ENCODE data around the gene CNOT2. TPM values are rescaled to one million over a fixed set of nuclear protein-coding genes. Genes with fewer than 3 reads are reported as not detected.
"Not testable (repeated sequence)": the region's sequence is repeated elsewhere in the genome, so short reads cannot be mapped to it uniquely, and the experiment has no call there.

CNOT2 gene
- total RNA-seq, 2 experiments from 2014 or later: 63.3 to 77.7 TPM

DNA sequence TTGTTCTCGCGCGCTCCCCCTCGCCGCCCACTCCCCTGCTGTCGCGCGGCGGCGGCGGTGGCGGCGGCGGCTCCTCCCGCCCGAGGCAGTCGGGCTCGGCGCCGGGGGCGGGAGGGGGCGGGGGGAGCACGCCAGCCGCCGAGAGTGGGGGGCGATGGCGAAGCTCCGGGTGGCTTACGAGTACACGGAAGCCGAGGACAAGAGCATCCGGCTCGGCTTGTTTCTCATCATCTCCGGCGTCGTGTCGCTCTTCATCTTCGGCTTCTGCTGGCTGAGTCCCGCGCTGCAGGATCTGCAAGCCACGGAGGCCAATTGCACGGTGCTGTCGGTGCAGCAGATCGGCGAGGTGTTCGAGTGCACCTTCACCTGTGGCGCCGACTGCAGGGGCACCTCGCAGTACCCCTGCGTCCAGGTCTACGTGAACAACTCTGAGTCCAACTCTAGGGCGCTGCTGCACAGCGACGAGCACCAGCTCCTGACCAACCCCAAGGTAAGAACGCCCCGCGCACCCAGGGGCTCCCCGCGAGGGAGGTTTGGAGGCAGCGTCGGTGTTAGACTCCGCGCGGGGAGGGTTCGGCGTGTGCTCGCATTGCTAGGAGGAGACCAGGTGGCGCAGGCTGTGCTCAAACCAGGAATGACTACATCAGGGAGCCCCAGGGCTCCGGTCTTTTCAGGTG lies 123.5 kb downstream of the CNOT2 start:
- Mint-ChIP-seq H3K27ac (peak overlapping the region; percentile 34), H3K4me3 (peak overlapping the region; percentile 86), H3K27me3 (peaks cover 6% of the 10 kb centered on the region), H3K4me1 (peaks cover 17% of the 10 kb centered on the region), H3K9me3 (ENCODE audit: low read depth) (no peaks in the 10 kb centered on the region), H3K36me3 (ENCODE audit: low read depth) (no peaks in the 10 kb centered on the region)
- ATAC-seq (peak; percentile 64), DNase-seq (peak; percentile 75)
- CTCF ChIA-PET: interaction anchor here (0.5 to 1.7 kb wide), 3 partner anchors 123 to 466 kb away, joined by 3 read pairs; no protein-coding TSS in a partner anchor
- POLR2A ChIA-PET: no interaction called here
- intact Hi-C loops (cut with DNase I, micrococcal nuclease): loop anchor here (1.0 to 5.0 kb wide), 6 partner anchors 123 to 1321 kb away; partner anchors contain the start of genes CNOT2 (in 2 of the 2), CCT2 (in 1 of the 2), CPSF6 (in 1 of the 2) and RAB3IP (in 1 of the 2)

GRCh38 chr12:70367258-70368141 lies 124.3 kb downstream of the CNOT2 start:
- intact Hi-C loops (cut with DNase I, micrococcal nuclease): loop anchor here in 1 of 2 experiments (2.0 to 5.0 kb wide), 4 partner anchors 629 to 1320 kb away; partner anchors contain the start of genes CCT2, CPSF6, RAB3IP and TMEM19
- CTCF ChIA-PET: interaction anchor here (1.6 to 1.7 kb wide), 2 partner anchors 123 to 466 kb away, joined by 3 read pairs; no protein-coding TSS in a partner anchor
- DNase-seq: no peak
- no peak for ATAC-seq
- no peaks in the 10 kb centered on the region for H3K9me3 Mint-ChIP-seq (ENCODE audit: low read depth)
- peaks cover 6% of the 10 kb centered on the region for H3K27me3 Mint-ChIP-seq
- peak overlapping the region; percentile 86 for H3K4me3 Mint-ChIP-seq
- no peaks in the 10 kb centered on the region for H3K36me3 Mint-ChIP-seq (ENCODE audit: low read depth)
- POLR2A ChIA-PET: no interaction called here
- H3K4me1 Mint-ChIP-seq: peaks cover 17% of the 10 kb centered on the region
- peak overlapping the region; percentile 34 for H3K27ac Mint-ChIP-seq

- Mint-ChIP-seq H3K36me3 (ENCODE audit: low read depth) (no peaks in the 10 kb centered on the region), H3K9me3 (ENCODE audit: low read depth) (no peaks in the 10 kb centered on the region), H3K4me3 (no peak overlapping the region), H3K4me1 (no peaks in the 10 kb centered on the region), H3K27ac (no peak overlapping the region), H3K27me3 (no peaks in the 10 kb centered on the region)
- DNase-seq (no peak), ATAC-seq (no peak)
- CTCF ChIA-PET: no interaction called here
- POLR2A ChIA-PET: interaction anchor here (0.8 kb wide), 1 partner anchor 92 kb away, joined by 4 read pairs; no protein-coding TSS in a partner anchor
- intact Hi-C loops (cut with DNase I, micrococcal nuclease): no loop called here
These were observed 129.6 kb downstream of the CNOT2 start for GRCh38 chr12:70372881-70373280.

- peak; percentile 32 for DNase-seq
- intact Hi-C loops (cut with DNase I, micrococcal nuclease): no loop called here
- ChIA-PET CTCF (no interaction called here), POLR2A (no interaction called here)
- H3K9me3 Mint-ChIP-seq (ENCODE audit: low read depth): peaks cover 2% of the 10 kb centered on the region
- no peak overlapping the region for H3K4me3 Mint-ChIP-seq
- peaks cover 15% of the 10 kb centered on the region for H3K4me1 Mint-ChIP-seq
- no peaks in the 10 kb centered on the region for H3K27me3 Mint-ChIP-seq
- H3K27ac Mint-ChIP-seq: no peak overlapping the region
- peaks cover 1% of the 10 kb centered on the region for H3K36me3 Mint-ChIP-seq (ENCODE audit: low read depth)
- ATAC-seq: peak; percentile 95
These were observed 136.6 kb downstream of the CNOT2 start for GRCh38 chr12:70379846-70380245.

- H3K36me3 Mint-ChIP-seq (ENCODE audit: low read depth): no peaks in the 10 kb centered on the region
- H3K4me1 Mint-ChIP-seq: peaks cover 15% of the 10 kb centered on the region
- H3K27ac Mint-ChIP-seq: no peak overlapping the region
- CTCF ChIA-PET: no interaction called here
- DNase-seq: no peak
- H3K4me3 Mint-ChIP-seq: no peak overlapping the region
- peaks cover 2% of the 10 kb centered on the region for H3K9me3 Mint-ChIP-seq (ENCODE audit: low read depth)
- POLR2A ChIA-PET: no interaction called here
- intact Hi-C loops (cut with DNase I, micrococcal nuclease): no loop called here
- ATAC-seq: no peak
- H3K27me3 Mint-ChIP-seq: no peaks in the 10 kb centered on the region
These were observed 140.3 kb downstream of the CNOT2 start for GRCh38 chr12:70383484-70383883.

GRCh38 chr12:70383886-70384285 lies 140.7 kb downstream of the CNOT2 start:
- no peaks in the 10 kb centered on the region for H3K27me3 Mint-ChIP-seq
- ATAC-seq (no peak), DNase-seq (no peak)
- POLR2A ChIA-PET: no interaction called here
- H3K4me3 Mint-ChIP-seq: no peak overlapping the region
- CTCF ChIA-PET: no interaction called here
- peaks cover 15% of the 10 kb centered on the region for H3K4me1 Mint-ChIP-seq
- intact Hi-C loops (cut with DNase I, micrococcal nuclease): no loop called here
- no peak overlapping the region for H3K27ac Mint-ChIP-seq
- H3K9me3 Mint-ChIP-seq (ENCODE audit: low read depth): peaks cover 2% of the 10 kb centered on the region
- H3K36me3 Mint-ChIP-seq (ENCODE audit: low read depth): no peaks in the 10 kb centered on the region

- H3K27ac Mint-ChIP-seq: no peak overlapping the region
These were observed 143.5 kb downstream of the CNOT2 start for GRCh38 chr12:70386771-70387170.

DNA sequence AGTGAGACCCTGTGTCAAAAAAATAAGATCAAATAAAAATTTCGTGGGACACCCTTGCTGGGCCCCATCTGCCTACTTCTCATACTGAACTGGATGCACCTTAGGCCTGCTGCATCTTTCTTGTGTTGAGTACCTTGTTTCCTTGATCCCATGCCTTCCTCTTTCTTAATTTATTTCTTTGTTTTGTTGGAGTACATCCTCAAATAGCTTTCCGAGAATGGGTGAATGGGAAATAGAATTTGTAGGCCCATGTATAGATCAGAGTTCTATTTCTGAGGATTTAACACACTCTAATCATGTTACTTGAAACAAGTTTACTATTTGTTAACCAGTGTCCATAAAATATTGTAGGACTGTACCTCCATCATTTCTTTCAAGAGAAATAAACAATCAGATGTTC lies 146.4 kb downstream of the CNOT2 start:
- Mint-ChIP-seq H3K27me3 (no peaks in the 10 kb centered on the region), H3K4me3 (no peak overlapping the region), H3K36me3 (ENCODE audit: low read depth) (peaks cover 2% of the 10 kb centered on the region), H3K27ac (no peak overlapping the region), H3K9me3 (ENCODE audit: low read depth) (no peaks in the 10 kb centered on the region), H3K4me1 (no peaks in the 10 kb centered on the region)
- DNase-seq: no peak
- intact Hi-C loops (cut with DNase I, micrococcal nuclease): no loop called here
- CTCF ChIA-PET: interaction anchor here (0.7 kb wide), 1 partner anchor 103 kb away, joined by 3 read pairs; no protein-coding TSS in a partner anchor
- no peak for ATAC-seq
- POLR2A ChIA-PET: no interaction called here

More at GRCh38 chr12:70386771-70387170, 143.5 kb downstream of the CNOT2 start:
- DNase-seq (no peak), ATAC-seq (no peak)
- ChIA-PET CTCF (no interaction called here), POLR2A (no interaction called here)
- H3K27me3 Mint-ChIP-seq: no peaks in the 10 kb centered on the region
- H3K4me1 Mint-ChIP-seq: no peaks in the 10 kb centered on the region
- H3K4me3 Mint-ChIP-seq: no peak overlapping the region
- H3K9me3 Mint-ChIP-seq (ENCODE audit: low read depth): no peaks in the 10 kb centered on the region
- H3K36me3 Mint-ChIP-seq (ENCODE audit: low read depth): no peaks in the 10 kb centered on the region
- intact Hi-C loops (cut with DNase I, micrococcal nuclease): no loop called here

- CTCF ChIA-PET; POLR2A ChIA-PET; H3K36me3 Mint-ChIP-seq (ENCODE audit: low read depth); H3K9me3 Mint-ChIP-seq (ENCODE audit: low read depth); intact Hi-C loops (cut with DNase I, micrococcal nuclease); ATAC-seq; DNase-seq; H3K4me3 Mint-ChIP-seq; H3K4me1 Mint-ChIP-seq; H3K27ac Mint-ChIP-seq; H3K27me3 Mint-ChIP-seq: not testable (repeated sequence)
These were observed 149.4 kb downstream of the CNOT2 start for GRCh38 chr12:70392631-70393030.

GRCh38 chr12:70393787-70394499 lies 150.7 kb downstream of the CNOT2 start:
- ATAC-seq: no peak
- Mint-ChIP-seq H3K4me3 (no peak overlapping the region), H3K27me3 (no peaks in the 10 kb centered on the region), H3K4me1 (no peaks in the 10 kb centered on the region), H3K36me3 (ENCODE audit: low read depth) (peaks cover 2% of the 10 kb centered on the region), H3K27ac (no peak overlapping the region), H3K9me3 (ENCODE audit: low read depth) (no peaks in the 10 kb centered on the region)
- ChIA-PET POLR2A (interaction anchor here (0.6 kb wide), 1 partner anchor 36 kb away, joined by 3 read pairs; no protein-coding TSS in a partner anchor), CTCF (interaction anchor here (0.6 to 0.8 kb wide), 3 partner anchors 9 to 306 kb away, joined by 3 read pairs; no protein-coding TSS in a partner anchor)
- DNase-seq: no peak
- intact Hi-C loops (cut with DNase I, micrococcal nuclease): no loop called here

DNA sequence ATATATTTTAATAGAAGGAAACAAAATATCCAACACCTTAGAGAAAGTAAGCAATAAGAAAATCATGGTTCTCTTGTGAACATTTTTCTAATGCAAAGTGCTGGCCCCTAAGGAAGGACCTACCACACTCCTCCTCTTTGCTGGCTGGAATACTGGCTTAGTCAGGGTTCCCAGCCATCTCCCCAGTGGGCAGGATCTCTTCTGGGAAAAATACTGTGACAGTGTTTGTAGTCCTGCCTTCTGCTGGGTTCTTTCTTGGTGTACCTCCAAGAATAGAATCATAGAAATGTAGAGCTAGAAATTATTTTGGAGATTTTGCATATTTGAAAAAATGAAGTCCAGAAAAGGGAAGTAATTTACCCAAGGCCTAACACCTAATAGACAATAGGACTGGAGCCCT lies 154.8 kb downstream of the CNOT2 start:
- no peaks in the 10 kb centered on the region for H3K4me1 Mint-ChIP-seq
- no peak overlapping the region for H3K4me3 Mint-ChIP-seq

More for the DNA sequence above, 154.8 kb downstream of the CNOT2 start:
- H3K36me3 Mint-ChIP-seq (ENCODE audit: low read depth): peaks cover 4% of the 10 kb centered on the region
- no peaks in the 10 kb centered on the region for H3K27me3 Mint-ChIP-seq
- ChIA-PET CTCF (no interaction called here), POLR2A (no interaction called here)
- H3K9me3 Mint-ChIP-seq (ENCODE audit: low read depth): no peaks in the 10 kb centered on the region
- DNase-seq (no peak), ATAC-seq (no peak)
- no peak overlapping the region for H3K27ac Mint-ChIP-seq
- intact Hi-C loops (cut with DNase I, micrococcal nuclease): no loop called here
